Activated T-cell treated with anti-CD3 and anti-CD28 coated beads, Interleukin-2, amount 50 U/mL, for 24 hours (primary cell): ENCODE results near the gene CRYBB1.

ENCODE experiments used
- DNase-seq: peaks from one replicate; pipeline ENCODE4 v3.0.0-alpha.2; 2020
- H3K27ac Mint-ChIP-seq: 2 replicates; pipeline ENCODE4 v1.8.0; 2020; ENCODE audit warnings: mild to moderate bottlenecking, mixed read lengths
- H3K27me3 Mint-ChIP-seq: 2 replicates; pipeline ENCODE4 v1.8.0; 2020; ENCODE audit warnings: mixed read lengths
- H3K36me3 Mint-ChIP-seq: 2 replicates; pipeline ENCODE4 v1.8.0; 2020; ENCODE audit warnings: low read depth, mixed read lengths
- H3K4me1 Mint-ChIP-seq: 2 replicates; pipeline ENCODE4 v1.8.0; 2020; ENCODE audit warnings: low read depth, mixed read lengths
- H3K4me3 Mint-ChIP-seq: 2 replicates; pipeline ENCODE4 v1.8.0; 2020; ENCODE audit warnings: mild to moderate bottlenecking, moderate library complexity, mixed read lengths
- H3K9me3 Mint-ChIP-seq: 2 replicates; pipeline ENCODE4 v1.8.0; 2020; ENCODE audit warnings: mixed read lengths

CRYBB1 gene

GRCh38 chr22:26567610-26568009 is 50.2 kb downstream of the CRYBB1 start:
- Mint-ChIP-seq H3K27ac (no peak overlapping the region), H3K4me1 (peaks cover 58% of the 10 kb centered on the region), H3K4me3 (no peak overlapping the region), H3K27me3 (no peaks in the 10 kb centered on the region), H3K9me3 (no peaks in the 10 kb centered on the region), H3K36me3 (peaks cover 26% of the 10 kb centered on the region)
- DNase-seq, result no peak

GRCh38 chr22:26566994-26567393 is 50.8 kb downstream of the CRYBB1 start:
- Mint-ChIP-seq H3K4me1 (peaks cover 55% of the 10 kb centered on the region), H3K27me3 (no peaks in the 10 kb centered on the region), H3K36me3 (peaks cover 26% of the 10 kb centered on the region), H3K9me3 (no peaks in the 10 kb centered on the region), H3K27ac (no peak overlapping the region), H3K4me3 (no peak overlapping the region)
- DNase-seq, result no peak

- H3K27ac Mint-ChIP-seq, result no peak overlapping the region
- no peak overlapping the region for H3K4me3 Mint-ChIP-seq
- H3K36me3 Mint-ChIP-seq, result peaks cover 23% of the 10 kb centered on the region
- DNase-seq, result no peak
- no peaks in the 10 kb centered on the region for H3K27me3 Mint-ChIP-seq
- no peaks in the 10 kb centered on the region for H3K9me3 Mint-ChIP-seq
- peaks cover 45% of the 10 kb centered on the region for H3K4me1 Mint-ChIP-seq
These were observed 51.9 kb downstream of the CRYBB1 start for GRCh38 chr22:26565889-26566288.

GRCh38 chr22:26565181-26565580 is 52.6 kb downstream of the CRYBB1 start:
- no peaks in the 10 kb centered on the region for H3K27me3 Mint-ChIP-seq
- H3K27ac Mint-ChIP-seq, result no peak overlapping the region
- H3K36me3 Mint-ChIP-seq, result peaks cover 22% of the 10 kb centered on the region
- no peak overlapping the region for H3K4me3 Mint-ChIP-seq
- no peaks in the 10 kb centered on the region for H3K9me3 Mint-ChIP-seq
- peaks cover 38% of the 10 kb centered on the region for H3K4me1 Mint-ChIP-seq
- DNase-seq, result no peak

- peaks cover 20% of the 10 kb centered on the region for H3K36me3 Mint-ChIP-seq
- H3K27me3 Mint-ChIP-seq, result no peaks in the 10 kb centered on the region
- H3K9me3 Mint-ChIP-seq, result no peaks in the 10 kb centered on the region
- H3K27ac Mint-ChIP-seq, result no peak overlapping the region
- H3K4me1 Mint-ChIP-seq, result peaks cover 36% of the 10 kb centered on the region
- no peak for DNase-seq
- H3K4me3 Mint-ChIP-seq, result no peak overlapping the region
These were observed 53.2 kb downstream of the CRYBB1 start for GRCh38 chr22:26564672-26565071.

- Mint-ChIP-seq H3K36me3 (peaks cover 18% of the 10 kb centered on the region), H3K27ac (no peak overlapping the region), H3K27me3 (no peaks in the 10 kb centered on the region), H3K4me1 (peaks cover 35% of the 10 kb centered on the region), H3K9me3 (no peaks in the 10 kb centered on the region), H3K4me3 (no peak overlapping the region)
- no peak for DNase-seq
These were observed 53.6 kb downstream of the CRYBB1 start for GRCh38 chr22:26564181-26564580.

GRCh38 chr22:26563022-26563421 is 54.8 kb downstream of the CRYBB1 start:
- DNase-seq, result no peak
- no peak overlapping the region for H3K4me3 Mint-ChIP-seq
- no peaks in the 10 kb centered on the region for H3K27me3 Mint-ChIP-seq
- peak overlapping the region; percentile 47 for H3K27ac Mint-ChIP-seq
- H3K4me1 Mint-ChIP-seq, result peaks cover 31% of the 10 kb centered on the region
- H3K9me3 Mint-ChIP-seq, result no peaks in the 10 kb centered on the region
- peaks cover 18% of the 10 kb centered on the region for H3K36me3 Mint-ChIP-seq

GRCh38 chr22:26561756-26562417 is 55.9 kb downstream of the CRYBB1 start:
- DNase-seq, result no peak
- peaks cover 23% of the 10 kb centered on the region for H3K36me3 Mint-ChIP-seq
- no peaks in the 10 kb centered on the region for H3K9me3 Mint-ChIP-seq
- no peak overlapping the region for H3K4me3 Mint-ChIP-seq
- peaks cover 28% of the 10 kb centered on the region for H3K4me1 Mint-ChIP-seq
- H3K27ac Mint-ChIP-seq, result no peak overlapping the region
- no peaks in the 10 kb centered on the region for H3K27me3 Mint-ChIP-seq

- Mint-ChIP-seq H3K4me3 (no peak overlapping the region), H3K27ac (no peak overlapping the region), H3K4me1 (peaks cover 22% of the 10 kb centered on the region), H3K27me3 (no peaks in the 10 kb centered on the region), H3K36me3 (peaks cover 31% of the 10 kb centered on the region), H3K9me3 (no peaks in the 10 kb centered on the region)
- no peak for DNase-seq
These were observed 57.8 kb downstream of the CRYBB1 start for GRCh38 chr22:26559961-26560575.

- H3K9me3 Mint-ChIP-seq, result no peaks in the 10 kb centered on the region
- no peak overlapping the region for H3K4me3 Mint-ChIP-seq
- H3K4me1 Mint-ChIP-seq, result peaks cover 24% of the 10 kb centered on the region
- H3K36me3 Mint-ChIP-seq, result peaks cover 19% of the 10 kb centered on the region
- no peak for DNase-seq
- H3K27ac Mint-ChIP-seq, result peak overlapping the region; percentile 48
- no peaks in the 10 kb centered on the region for H3K27me3 Mint-ChIP-seq
These were observed 59.5 kb downstream of the CRYBB1 start for GRCh38 chr22:26558248-26558895.

- Mint-ChIP-seq H3K9me3 (no peaks in the 10 kb centered on the region), H3K27me3 (no peaks in the 10 kb centered on the region), H3K4me3 (no peak overlapping the region), H3K36me3 (peaks cover 19% of the 10 kb centered on the region), H3K27ac (no peak overlapping the region), H3K4me1 (peaks cover 29% of the 10 kb centered on the region)
- DNase-seq, result no peak
These were observed 60.9 kb downstream of the CRYBB1 start for GRCh38 chr22:26556904-26557303.

- Mint-ChIP-seq H3K9me3 (no peaks in the 10 kb centered on the region), H3K27ac (no peak overlapping the region), H3K27me3 (no peaks in the 10 kb centered on the region), H3K36me3 (peaks cover 22% of the 10 kb centered on the region), H3K4me3 (no peak overlapping the region), H3K4me1 (peaks cover 29% of the 10 kb centered on the region)
- no peak for DNase-seq
These were observed 62.3 kb downstream of the CRYBB1 start for GRCh38 chr22:26555478-26555877.

GRCh38 chr22:26554956-26555355 is 62.9 kb downstream of the CRYBB1 start:
- Mint-ChIP-seq H3K4me1 (peaks cover 32% of the 10 kb centered on the region), H3K36me3 (peaks cover 26% of the 10 kb centered on the region), H3K4me3 (no peak overlapping the region), H3K27me3 (no peaks in the 10 kb centered on the region), H3K27ac (peak overlapping the region; percentile 6), H3K9me3 (no peaks in the 10 kb centered on the region)
- DNase-seq, result no peak

- Mint-ChIP-seq H3K4me1 (peaks cover 31% of the 10 kb centered on the region), H3K27ac (peak overlapping the region; percentile 50), H3K9me3 (no peaks in the 10 kb centered on the region), H3K4me3 (no peak overlapping the region), H3K36me3 (peaks cover 28% of the 10 kb centered on the region), H3K27me3 (no peaks in the 10 kb centered on the region)
- no peak for DNase-seq
These were observed 64.6 kb downstream of the CRYBB1 start for GRCh38 chr22:26553056-26553752.

GRCh38 chr22:26552466-26552865 is 65.4 kb downstream of the CRYBB1 start:
- no peak overlapping the region for H3K4me3 Mint-ChIP-seq
- H3K9me3 Mint-ChIP-seq, result no peaks in the 10 kb centered on the region
- DNase-seq, result no peak
- no peak overlapping the region for H3K27ac Mint-ChIP-seq
- peaks cover 35% of the 10 kb centered on the region for H3K4me1 Mint-ChIP-seq
- peaks cover 30% of the 10 kb centered on the region for H3K36me3 Mint-ChIP-seq
- H3K27me3 Mint-ChIP-seq, result no peaks in the 10 kb centered on the region
